Stimulated activated CD4-positive, alpha-beta T cell treated with anti-CD3 and anti-CD28 coated beads, Interleukin-15, amount 100 ng/mL, for 48 hours (primary cell): ENCODE results near the gene RPRML.
"Not testable (repeated sequence)": the region's sequence is repeated elsewhere in the genome, so short reads cannot be mapped to it uniquely, and the experiment has no call there.

Experiments used
- DNase-seq, 2 donors: peaks; one replicate each; pipeline ENCODE4 v3.0.0-alpha.2; 2020; ENCODE audit warnings: low read depth in 2 of 2

RPRML gene

DNA sequence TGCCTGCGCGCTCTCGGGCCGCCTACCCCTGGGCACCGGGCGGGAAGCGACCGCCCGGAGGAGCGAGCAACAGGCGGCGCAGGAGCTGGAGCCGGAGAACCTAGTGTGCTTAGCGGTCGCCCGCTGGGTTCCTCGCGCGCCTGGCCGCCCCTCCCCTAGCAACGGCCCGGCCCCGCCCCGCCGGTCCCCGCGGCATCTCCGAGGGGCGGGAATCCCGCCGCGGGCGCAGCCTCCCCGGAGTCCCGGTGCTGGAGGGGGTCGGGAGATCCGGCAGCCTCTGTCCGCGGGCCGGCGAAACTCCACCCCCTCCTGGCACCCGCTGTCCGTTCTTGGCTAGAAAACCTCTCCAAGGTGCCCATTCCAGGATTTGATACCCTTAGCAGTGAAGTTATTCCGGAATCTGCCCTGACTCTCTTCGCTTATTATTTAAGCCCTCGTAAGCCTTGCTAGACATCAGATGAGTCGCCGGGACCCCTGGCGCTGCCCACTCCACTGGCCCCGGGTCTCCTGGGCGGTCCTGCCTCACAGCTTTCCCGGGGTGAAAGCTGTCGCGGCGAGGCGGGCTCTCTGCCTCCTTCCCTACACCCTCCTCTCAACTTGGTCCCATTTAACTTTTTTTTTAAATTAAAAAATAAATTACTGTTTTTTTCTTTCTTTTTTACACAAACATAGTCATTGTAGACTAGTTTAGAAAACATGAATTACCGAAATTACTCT, at the start of gene RPRML:
Gene RPRML (minus strand): TSS at position 107 of the 717 bp plus-strand sequence. CDS start 246 bp downstream, outside the sequence.
- DNase-seq, result peak in 1 of 2 donors; percentile 24

DNA sequence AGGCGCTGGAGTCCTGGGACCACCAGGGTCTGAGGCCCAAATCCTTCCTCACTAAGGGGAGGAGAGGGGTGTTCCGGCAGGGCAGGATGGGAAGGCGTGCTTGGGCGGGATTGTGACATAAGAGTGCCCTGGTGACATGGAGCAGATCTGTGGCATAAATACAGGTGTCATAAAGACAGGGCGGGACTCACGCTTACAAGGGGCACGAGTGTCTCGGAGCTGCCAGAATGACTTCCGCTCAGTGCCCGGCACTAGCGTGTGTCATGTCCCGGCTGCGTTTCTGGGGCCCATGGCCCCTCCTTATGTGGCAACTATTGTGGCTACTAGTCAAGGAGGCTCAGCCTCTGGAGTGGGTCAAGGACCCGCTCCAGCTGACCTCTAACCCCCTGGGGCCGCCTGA, 37.9 kb upstream of the RPRML start:
- not testable (repeated sequence) for DNase-seq

DNA sequence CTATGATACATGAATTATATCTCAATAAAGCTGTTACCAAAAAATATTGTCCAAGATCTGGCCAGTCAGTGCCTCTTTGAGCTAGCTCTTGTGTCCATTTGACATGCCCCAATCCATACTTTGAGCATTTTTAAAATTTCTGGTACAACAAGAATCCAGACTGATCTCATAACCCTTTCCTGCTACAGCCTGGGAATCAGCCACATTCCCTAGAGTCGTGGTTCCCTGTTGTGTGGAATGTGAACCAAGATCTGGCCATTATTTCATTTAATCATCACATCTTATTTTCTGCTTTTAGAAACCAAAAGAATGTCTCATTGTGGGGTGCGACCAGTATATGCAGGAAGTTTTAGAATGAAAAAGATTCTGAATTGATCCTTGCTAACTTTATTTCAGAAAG, 34.3 kb upstream of the RPRML start:
- DNase-seq, result no peak

DNA sequence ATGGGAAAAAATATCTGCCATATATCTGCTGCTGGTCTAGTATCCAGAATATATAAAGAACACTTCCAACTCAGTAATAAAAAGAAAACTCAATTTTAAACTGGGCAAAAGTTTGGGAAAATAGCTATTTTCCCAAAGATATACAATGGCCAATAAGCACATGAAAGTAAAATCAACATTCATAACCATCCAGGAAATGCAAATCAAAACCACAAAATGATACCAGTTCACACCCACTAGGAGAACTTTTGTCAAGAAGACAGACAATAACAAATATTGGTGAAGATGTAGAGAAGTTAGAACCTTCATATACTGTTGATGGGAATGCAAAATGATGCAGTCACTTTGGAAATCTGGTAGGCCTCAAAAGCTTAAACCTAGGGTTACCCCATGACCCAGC, 33.4 kb upstream of the RPRML start:
- DNase-seq, result no peak

DNA sequence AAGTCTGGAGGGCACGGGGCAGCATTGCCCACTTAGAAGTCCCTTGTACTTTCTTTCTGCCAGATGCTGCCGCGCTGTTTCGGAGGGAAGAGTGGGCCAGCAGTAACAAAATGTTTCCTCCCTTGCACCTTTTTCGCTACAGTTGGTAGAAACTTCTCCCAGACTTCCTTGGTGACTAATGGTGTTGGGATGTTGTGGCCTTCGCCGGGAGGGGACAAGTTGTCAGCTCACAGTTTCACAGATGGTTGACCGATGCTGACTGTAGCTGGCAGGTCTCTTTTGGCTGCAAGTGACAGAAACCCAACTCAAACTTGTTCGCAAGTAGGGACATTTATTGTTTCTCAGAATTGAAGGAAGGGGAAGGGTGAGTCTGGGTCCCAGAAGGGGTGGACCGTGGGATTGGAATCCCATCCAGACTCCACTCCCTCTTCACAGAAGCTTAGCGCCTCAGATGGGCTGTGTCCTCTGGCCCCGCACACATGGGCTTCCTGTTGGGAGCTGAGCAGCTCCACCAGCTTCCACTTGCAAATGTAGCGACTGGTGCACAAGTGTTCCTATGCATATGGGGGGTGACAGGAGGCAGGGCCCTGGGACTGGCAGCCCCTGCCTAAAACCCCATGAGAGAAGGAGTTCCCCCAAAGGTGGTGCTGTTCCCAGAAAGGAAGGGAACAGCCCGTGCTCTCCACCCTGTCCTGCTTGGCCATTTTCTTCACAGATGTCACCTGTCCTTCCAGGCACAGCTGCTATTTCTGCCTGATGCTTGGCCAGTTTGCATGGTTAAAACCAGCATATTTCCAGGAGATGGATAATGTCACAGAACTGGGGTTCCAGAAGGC, 30.9 kb upstream of the RPRML start:
- DNase-seq, result no peak

DNA sequence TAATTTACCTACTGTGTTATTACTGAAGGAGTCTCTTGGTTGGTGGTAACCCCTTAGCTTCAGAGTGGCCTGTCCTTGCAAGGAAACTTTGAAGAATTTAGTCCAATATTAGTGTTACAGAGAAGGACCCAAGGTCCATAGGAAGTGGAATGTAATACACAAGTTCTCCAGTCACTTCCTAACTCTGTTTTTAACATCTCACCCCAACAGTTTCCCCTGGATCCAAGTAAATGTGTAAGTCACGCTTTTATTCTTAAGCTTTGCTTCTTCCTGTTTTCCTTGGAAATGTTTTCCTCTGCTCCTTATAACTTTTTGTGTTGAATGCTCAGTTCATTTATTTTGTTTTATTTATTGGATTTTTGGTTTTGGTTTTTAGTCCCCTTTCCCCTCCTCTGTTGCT, 25.9 kb upstream of the RPRML start:
- no peak for DNase-seq

DNA sequence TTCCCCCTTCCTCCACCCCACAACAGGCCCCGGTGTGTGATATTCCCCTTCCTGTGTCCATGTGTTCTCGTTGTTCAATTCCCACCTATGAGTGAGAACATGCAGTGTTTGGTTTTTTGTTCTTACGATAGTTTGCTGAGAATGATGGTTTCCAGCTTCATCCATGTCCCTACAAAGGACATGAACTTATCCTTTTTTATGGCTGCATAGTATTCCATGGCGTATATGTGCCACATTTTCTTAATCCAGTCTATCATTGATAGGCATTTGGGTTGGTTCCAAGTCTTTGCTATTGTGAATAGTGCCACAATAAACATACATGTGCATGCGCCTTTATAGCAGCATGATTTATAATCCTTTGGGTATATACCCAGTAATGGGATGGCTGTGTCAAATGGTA, 24.8 kb upstream of the RPRML start:
- not testable (repeated sequence) for DNase-seq

DNA sequence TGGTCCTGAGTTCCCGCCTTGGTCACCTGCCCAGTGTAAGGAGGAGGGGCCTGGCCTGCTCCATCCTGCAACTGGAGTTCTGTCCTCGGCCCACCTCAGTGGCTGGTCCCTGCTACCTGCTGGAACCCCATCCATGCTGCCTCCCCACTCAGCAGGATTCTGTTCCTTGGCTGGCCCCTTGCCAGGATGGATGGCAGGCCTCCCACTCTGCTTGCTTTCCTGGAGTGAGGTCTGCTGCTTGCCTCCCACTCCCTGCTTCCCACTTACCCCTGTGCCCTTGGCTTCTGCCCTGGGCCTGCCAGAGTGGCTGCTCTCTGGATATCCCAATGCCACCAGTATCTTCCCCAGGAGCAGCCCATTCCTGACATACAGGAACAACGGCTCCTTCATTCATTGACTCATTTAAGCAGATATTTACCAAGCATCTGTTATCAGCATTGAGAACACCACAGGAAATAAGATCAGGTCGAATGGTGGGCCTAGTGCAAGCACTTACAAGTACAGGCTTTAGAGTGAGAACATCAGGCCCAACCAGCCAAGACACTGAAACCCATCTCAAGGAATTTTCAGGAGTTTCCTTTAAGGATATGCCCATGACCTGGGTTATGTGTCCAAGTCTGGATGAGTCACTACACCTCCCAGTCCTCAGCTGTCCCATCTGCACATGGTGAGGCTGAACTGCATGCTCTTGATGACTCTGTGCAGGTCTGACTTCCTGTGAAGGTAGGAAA, 17.0 kb upstream of the RPRML start:
- no peak for DNase-seq

DNA sequence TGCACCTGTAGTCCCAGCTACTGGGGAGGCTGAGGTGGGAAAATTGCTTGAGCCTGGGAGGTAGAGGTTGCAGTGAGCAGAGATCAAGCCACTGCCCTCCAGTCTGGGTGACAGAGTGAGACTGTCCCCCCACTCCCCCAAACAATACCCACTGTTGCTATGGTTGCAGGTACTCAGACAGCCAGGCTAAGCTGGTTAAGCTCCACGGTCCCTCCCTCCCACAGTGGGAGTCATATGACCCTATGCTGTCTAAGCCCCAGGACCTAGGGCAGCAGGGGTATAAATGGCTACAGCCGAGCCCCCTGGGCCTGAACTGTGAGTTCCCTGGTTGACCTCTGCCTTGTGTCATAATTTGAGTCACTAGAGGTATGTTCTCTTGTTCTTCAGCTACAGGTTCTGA, 15.9 kb upstream of the RPRML start:
- DNase-seq, result no peak

DNA sequence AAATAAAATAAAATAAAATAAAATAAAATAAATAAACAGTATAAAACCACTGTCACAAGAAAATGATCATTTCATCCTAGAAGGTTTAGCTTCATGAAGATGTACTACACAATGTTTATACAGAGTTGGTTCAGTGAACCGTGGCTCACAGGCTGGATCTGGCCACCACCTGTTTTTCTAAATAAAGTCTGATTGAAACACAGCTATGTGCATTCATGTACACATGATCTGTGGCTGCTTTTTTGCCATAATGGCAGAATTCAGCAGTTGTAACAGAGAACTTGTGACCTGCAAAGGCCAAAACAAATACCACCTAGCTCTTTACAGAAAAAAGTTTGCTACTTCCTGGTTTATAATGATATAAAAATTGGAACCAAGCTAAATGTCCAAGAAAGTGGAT, 12.6 kb upstream of the RPRML start:
- DNase-seq, result no peak

DNA sequence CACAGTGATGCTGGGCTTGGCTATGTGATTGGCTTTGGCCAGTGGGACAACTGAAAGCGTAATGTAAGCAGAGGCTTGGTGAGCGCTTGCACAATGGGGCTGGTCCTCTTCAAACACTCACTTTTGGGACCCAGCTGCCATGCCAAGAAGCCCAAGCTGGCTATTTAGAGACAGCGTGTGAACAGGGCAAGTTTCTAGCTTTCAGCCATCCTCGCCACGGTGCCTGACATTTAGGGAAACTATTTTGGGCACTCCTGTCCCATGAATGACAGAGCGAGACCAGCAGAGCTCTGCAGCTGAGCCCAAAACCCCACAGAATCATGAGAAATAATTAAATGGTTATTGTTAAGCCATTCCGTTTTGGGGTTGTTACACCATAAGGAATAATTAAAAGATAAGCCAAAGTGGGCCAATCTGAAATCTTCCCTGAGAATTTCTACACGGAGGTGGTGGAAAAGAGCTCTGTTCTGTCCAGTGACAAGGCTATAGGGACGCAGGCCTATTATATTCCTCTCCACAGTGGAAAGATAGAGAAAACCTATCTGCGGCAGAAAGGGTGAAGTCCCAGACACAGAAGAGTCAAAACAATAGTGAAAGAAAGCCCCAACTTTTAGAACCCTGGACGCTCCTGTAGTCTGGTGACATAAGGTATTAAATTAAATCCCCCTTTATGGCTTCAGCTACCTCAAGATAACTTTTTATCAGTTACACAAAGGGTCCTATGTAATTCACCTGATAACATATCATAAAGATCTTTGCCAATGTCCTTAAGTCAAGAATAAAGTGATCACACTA, 10.8 kb upstream of the RPRML start:
- DNase-seq, result no peak

DNA sequence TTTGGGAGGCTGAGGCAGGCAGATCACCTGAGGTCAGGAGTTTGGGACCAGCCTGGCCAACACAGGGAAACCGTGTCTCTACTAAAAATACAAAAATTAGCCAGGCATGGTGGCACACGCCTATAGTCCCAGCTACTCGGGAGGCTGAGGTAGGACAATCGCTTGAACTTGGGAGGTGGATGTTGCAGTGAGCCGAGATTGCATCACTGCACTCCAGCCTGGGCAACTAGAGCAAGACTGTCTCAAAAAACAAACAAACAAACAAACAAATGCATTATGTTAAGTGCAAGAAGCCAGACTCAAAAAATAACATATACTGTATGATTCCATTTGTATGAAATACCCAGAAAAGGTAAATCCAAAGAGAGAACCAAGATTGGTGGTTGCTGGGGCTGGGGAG, 8.9 kb upstream of the RPRML start:
- DNase-seq, result not testable (repeated sequence)

DNA sequence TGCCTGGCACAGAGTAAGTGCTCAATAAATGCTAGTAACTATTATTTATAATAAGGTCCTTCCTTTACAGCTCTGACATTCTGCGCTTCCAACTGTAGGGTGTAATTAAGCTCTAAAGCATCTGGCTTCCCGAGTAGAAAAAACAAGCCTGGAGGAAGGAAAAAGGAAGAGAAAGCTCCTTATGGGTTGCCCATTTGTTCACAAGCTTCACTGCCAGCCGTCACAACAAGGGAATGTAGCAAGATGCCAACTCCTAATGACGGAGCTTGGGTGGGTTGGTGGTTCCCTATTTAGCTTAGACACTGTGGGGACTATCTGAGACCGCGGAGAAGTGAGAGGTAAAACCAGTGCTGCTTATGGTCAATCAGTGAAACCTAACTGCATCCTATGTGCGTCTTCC, 7.3 kb upstream of the RPRML start:
- no peak for DNase-seq

DNA sequence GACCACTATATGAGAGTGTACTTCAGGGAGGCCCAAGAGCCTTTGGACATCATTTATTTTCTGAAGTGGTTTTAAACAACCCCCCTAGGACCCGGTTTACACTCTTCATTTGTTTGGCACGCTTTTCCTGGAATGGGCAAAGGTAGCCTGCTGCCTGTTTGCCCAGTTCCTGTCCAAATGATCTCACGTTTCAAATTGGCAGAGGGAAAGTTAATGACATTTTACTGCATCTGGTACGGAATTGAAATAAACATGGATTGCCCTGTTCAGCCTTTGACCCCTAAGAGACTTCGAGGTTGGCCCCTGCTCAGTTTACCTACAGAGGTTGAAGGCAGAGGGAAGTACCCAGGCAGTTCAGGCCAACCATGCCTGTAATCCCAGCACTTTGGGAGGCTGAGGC, 5.8 kb upstream of the RPRML start:
- no peak for DNase-seq

DNA sequence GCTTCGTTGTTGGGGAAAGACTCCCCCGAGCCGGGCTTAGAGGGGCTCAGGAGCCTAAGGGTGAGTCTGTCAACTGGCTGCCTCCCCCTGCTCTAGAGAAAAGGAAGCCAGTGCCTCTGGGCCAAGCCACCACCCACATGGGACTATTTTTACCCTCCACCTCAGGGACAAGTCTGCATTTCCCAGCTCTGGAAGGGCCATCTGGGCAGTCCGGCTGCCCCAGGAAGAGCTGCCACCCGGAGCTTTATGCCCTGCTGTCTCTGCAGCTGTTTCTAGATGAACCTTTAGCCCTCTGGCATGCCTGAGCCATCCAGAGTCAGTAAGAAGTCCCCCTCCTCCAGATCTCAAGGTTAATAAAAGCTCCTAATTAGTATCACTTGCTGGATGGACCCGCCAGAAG, 5.3 kb upstream of the RPRML start:
- DNase-seq, result no peak

DNA sequence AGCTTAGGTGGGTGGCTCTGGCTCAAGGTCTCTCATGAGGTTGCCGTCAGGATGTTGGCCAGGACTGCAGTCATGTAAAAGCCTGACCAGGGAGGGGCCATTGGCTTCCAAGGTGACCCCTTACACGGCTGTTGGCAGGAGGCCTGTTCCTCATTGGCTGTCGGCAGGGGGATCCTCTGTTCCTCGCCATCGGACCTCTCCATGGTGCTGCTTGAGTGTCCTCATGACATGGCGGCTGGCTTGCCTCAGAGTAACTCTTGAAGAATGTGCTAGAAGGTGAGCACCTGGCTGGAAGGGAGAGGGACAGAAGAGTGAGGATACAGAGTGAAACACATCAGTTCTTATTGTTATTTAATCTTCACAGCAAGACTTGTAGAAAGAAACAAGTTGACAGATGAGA, 4.7 kb upstream of the RPRML start:
- DNase-seq, result no peak

DNA sequence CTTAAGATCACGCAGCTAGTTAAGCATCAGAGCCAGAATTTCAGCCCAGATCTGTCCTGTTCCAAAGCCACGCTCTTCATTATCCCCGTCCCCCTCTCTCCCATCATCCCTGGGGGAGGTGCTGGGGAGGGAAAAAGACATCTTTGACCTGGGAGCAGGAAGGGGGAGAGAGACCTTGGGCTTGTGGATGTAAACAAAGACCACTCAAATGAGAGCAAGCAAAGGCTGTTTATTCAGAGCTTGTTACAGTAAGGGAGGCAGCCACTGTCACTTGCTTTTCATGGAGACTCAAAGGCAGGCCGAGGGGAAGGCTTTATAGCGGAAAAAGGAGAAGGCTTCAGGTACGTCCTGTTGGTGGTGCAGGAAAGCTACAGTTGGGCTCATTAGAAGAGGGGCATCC, 3.5 kb upstream of the RPRML start:
- no peak for DNase-seq

DNA sequence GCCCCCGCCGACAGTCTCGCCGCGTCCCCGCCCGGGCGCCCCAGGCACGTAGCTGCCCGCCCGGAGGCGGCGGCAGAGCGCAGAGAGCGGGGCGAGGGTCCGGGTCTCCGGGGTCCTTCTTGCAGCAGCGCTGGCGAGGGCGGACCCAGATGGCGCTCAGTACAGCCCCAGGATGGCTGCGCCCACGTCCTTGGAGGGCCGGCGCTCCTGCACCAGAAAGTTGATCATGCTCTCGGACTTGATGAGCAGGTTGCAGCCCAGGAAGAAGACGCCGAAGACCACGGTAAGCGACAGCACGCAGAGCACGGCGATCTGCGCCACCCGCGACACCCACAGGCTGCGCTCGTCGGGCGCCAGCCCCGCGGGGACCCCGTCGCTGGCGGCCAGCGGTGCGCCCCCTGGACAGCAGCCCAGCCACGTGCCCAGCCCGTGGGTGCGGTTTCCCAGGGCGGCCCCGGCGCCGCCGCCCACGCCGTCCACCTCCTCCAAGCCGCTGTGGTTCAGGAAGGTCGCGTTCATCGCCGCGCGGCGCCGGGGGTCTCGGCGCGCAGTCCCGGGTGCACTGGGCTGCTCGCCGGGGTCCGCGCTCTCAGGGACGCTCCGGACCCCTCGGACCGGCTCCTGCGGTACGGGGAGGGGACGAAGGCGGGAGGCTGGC, 435 bp downstream of the RPRML start:
- no peak for DNase-seq

DNA sequence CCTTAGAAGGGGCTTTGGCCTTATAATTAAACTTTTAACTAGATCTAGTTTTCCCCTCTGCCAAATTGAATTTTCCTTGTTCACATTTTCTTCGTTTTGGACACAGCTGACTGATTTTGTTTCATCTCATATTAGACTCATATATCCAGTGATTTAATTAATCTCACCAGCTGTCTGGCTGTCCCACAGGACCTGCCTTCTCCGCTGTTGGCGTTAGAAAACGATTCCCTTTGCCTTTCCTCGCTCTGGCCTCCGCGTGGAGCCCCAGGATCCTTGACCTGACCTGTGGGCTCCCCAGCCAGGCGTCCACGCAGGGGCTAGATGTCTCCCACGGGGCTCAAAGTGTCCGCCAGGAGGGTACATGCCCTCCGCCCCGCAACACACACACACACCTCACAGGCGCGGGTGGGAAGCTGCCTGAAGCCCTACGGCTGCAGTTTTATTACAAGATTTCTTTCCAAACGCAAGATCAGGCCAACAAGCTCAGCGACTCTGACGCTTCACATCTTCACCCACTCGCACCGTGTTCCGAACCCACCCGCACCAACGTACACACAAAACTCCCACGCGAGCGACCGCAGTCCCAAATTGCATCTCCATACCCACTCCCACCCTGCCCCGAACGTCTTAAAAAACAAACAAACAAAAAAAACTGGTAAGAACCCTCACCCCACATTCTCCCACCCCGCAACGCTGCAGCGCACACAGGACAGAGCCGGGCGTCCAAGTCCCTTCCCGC, 1.1 kb downstream of the RPRML start:
- DNase-seq, result no peak

DNA sequence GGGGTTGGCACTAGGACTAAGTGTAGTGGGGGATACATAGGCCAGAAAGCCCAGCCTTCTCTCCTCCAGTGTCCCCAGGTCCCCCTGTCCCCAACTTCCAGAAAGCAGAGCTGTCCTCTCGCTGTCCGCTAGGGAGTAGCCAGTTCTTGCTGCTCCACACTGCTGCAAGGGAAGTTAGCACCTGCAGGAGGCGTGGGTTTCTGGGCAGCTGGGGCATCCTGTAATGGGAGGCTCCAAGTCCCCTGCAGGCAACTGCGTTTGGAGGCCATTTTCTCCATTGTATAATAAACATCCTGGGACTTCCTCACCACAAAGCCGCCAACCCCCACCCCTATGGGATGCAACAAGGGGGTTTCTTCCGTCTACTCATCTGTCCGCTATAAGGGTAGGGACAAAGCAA, 1.7 kb downstream of the RPRML start:
- DNase-seq, result no peak
